Cardiac muscle cell (in vitro differentiated cells and primary cell): ENCODE measurements around the gene LTBP3. TPM values are rescaled to one million over a fixed set of nuclear protein-coding genes. Genes with fewer than 3 reads are reported as not detected.

Experiments used
- DNase-seq, 2 donors: peaks; one replicate each; pipeline versions ENCODE4 v3.0.0 to v3.0.0-alpha.2; 2010 to 2017; ENCODE audit warnings: low read depth in 1 of 2, low spot score in 1 of 2
- H3K27ac ChIP-seq: fragments of 200-600 bp; sonication (generic); 2 replicates; pipeline ENCODE4 v1.5.1; 2016
- H3K27me3 ChIP-seq: fragments of 200-600 bp; sonication (generic); 2 replicates; pipeline ENCODE4 v1.6.0; 2016; ENCODE audit warnings: control low read depth
- H3K36me3 ChIP-seq: fragments of 200-600 bp; sonication (generic); 2 replicates; pipeline ENCODE4 v1.5.1; 2016; ENCODE audit warnings: control low read depth
- H3K4me1 ChIP-seq: fragments of 200-600 bp; sonication (generic); 2 replicates; pipeline ENCODE4 v1.8.1; 2017; ENCODE audit warnings: low read depth, mild to moderate bottlenecking, mixed run types
- H3K4me3 ChIP-seq: fragments of 200-600 bp; sonication (generic); 2 replicates; pipeline ENCODE4 v1.5.1; 2016; ENCODE audit warnings: mild to moderate bottlenecking
- H3K9me3 ChIP-seq: fragments of 200-600 bp; sonication (generic); 2 replicates; pipeline ENCODE4 v1.5.1; 2017; ENCODE audit warnings: low read depth, mild to moderate bottlenecking, control low read depth
- polyA plus RNA-seq: library from polyadenylated mRNA; unstranded; fragments of >200 nt; fragmentation: Nextera tagmentation; extraction: Ambion mirVana; gene quantifications from 2 replicates; pipeline ENCODE4 v1.2.1, GENCODE V29; 2016
- total RNA-seq: library from RNA; depleted of rRNA; stranded (reverse); fragments of >200 nt; gene quantifications from 2 replicates; pipeline ENCODE4 v1.2.3, GENCODE V29; 2016
- TF ChIP-seq, protein P1 (sequence below): IDR thresholded peaks from 2 replicates; pipeline ENCODE4 v1.5.1; 2012; ENCODE audit warnings: low read depth, mild to moderate bottlenecking, low read length

LTBP3 gene
- total and polyA plus RNA-seq, 2 experiments from 2014 or later, result 60.9 to 98.3 TPM

DNA sequence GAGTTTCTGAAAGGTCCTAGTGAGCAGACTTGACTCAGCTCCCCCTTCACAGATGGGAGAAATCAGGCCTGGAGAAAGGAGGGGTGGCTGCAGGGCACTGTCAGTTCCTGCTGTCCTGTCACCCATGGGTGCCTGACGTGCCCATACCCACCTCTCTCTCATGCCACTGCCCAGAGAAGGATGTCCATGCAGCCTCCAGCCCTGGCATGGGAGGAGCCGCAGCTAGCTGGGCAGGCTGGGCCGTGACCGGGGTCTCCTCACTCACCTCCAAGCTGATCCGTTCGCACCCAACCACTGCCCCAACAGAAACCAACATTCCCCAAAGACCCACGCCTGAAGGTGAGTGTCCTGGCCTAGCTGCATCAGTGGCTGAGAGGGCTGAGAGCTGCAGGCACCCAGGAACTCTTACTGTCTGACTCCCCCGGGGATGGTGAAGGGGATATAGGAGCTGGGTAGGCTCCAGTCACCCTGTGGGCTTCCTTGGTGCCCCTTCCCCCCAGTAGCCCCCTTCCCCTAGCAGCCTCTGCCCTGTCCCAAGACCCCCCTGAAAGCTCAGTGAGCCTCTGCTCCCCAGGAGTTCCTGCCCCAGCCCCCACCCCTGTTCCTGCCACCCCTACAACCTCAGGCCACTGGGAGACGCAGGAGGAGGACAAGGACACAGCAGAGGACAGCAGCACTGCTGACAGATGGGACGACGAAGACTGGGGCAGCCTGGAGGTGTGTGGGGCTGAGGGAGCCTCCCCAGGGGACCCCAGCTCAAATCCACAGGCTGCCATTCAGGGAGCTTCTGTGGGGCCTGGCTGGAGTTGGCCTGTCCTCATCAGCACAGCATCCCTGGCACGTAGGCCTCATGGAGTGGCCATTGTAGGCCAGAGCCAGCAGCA is 21.5 kb downstream of the LTBP3 start:
- H3K36me3 ChIP-seq, result peaks cover 15% of the 10 kb centered on the region
- H3K9me3 ChIP-seq, result no peaks in the 10 kb centered on the region
- H3K4me3 ChIP-seq, result no peak overlapping the region
- TF ChIP-seq, protein P1, sequence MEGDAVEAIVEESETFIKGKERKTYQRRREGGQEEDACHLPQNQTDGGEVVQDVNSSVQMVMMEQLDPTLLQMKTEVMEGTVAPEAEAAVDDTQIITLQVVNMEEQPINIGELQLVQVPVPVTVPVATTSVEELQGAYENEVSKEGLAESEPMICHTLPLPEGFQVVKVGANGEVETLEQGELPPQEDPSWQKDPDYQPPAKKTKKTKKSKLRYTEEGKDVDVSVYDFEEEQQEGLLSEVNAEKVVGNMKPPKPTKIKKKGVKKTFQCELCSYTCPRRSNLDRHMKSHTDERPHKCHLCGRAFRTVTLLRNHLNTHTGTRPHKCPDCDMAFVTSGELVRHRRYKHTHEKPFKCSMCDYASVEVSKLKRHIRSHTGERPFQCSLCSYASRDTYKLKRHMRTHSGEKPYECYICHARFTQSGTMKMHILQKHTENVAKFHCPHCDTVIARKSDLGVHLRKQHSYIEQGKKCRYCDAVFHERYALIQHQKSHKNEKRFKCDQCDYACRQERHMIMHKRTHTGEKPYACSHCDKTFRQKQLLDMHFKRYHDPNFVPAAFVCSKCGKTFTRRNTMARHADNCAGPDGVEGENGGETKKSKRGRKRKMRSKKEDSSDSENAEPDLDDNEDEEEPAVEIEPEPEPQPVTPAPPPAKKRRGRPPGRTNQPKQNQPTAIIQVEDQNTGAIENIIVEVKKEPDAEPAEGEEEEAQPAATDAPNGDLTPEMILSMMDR, result no peak
- H3K27ac ChIP-seq, result no peak overlapping the region
- peaks cover 24% of the 10 kb centered on the region for H3K27me3 ChIP-seq
- H3K4me1 ChIP-seq, result no peaks in the 10 kb centered on the region
- DNase-seq, result no peak

DNA sequence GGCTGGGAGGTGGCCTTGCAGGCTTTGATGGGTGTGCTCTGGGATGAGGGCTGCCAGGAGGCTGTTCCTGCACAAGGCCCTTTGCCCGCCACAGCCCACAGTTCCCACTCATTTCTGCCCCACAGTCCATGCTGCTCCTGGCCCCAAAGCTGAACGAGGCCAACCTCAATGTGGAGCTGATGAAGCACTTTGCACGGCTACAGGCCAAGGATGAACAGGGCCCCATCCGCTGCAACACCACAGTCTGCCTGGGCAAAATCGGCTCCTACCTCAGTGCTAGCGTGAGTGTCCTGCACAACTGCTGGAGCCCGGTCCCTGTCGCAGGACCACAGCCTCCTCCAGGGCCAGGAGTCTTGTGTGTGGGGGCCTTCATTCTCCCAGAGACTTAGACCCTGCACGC is 23.1 kb downstream of the LTBP3 start:
- H3K27me3 ChIP-seq, result peaks cover 22% of the 10 kb centered on the region
- H3K4me3 ChIP-seq, result no peak overlapping the region
- peaks cover 30% of the 10 kb centered on the region for H3K36me3 ChIP-seq
- H3K4me1 ChIP-seq, result no peaks in the 10 kb centered on the region
- H3K27ac ChIP-seq, result no peak overlapping the region
- TF ChIP-seq, protein P1, result no peak
- H3K9me3 ChIP-seq, result no peaks in the 10 kb centered on the region
- DNase-seq, result no peak

DNA sequence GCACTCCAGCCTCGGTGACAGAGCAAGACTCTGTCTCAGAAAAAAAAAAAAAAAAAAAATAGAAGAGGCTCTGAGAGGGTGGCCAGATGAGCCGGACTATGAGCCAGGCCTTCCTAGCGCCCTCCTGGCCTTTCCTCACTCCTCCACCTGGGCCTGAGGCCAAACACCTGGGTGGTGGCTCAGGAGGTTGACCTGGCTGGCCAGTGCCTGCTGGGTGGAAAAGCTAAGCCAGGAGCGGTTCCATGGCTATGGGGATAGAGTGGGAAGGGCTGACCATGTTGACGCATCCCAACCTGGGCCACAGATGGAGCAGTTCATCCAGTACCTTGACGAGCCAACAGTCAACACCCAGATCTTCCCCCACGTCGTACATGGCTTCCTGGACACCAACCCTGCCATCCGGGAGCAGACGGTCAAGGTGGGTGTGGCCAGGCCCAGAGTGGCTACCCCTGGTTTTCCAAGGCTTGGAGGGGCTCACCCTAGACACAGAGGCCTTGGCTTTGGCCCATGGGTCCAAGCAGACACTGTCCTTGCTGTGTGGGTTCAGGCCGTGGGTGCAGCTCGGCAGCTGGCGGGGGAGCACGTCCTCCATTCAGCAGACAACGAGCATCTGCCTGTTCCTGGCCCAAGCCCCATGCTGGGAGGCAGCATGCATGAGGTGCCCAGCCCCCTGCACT is 25.6 kb downstream of the LTBP3 start:
- TF ChIP-seq, protein P1, result no peak
- Histone ChIP-seq H3K9me3 (no peaks in the 10 kb centered on the region), H3K36me3 (peaks cover 34% of the 10 kb centered on the region), H3K27ac (no peak overlapping the region), H3K4me1 (no peaks in the 10 kb centered on the region), H3K27me3 (no peaks in the 10 kb centered on the region), H3K4me3 (no peak overlapping the region)
- DNase-seq, result no peak

DNA sequence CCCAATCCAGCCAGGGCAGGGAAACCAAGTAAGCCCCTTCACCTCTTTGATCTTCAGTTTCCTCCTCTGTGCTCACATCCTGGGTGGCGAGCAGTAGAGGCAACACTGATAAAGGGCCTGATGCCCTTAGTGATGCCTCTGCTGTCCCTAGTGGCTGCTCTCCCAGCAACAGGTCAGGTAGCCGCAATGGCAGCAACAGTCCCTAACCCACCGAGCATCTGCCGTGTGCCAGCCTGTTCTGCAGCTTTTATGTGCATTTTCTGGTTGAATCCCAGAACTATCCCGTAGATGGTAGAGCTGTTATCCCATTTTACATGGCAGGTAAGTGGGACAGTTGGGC is 28.0 kb downstream of the LTBP3 start:
- no peaks in the 10 kb centered on the region for H3K9me3 ChIP-seq
- no peak overlapping the region for H3K4me3 ChIP-seq
- H3K27ac ChIP-seq, result no peak overlapping the region
- no peak for DNase-seq
- no peaks in the 10 kb centered on the region for H3K27me3 ChIP-seq
- H3K4me1 ChIP-seq, result no peaks in the 10 kb centered on the region
- TF ChIP-seq, protein P1, result peak; percentile 22
- H3K36me3 ChIP-seq, result peaks cover 35% of the 10 kb centered on the region

DNA sequence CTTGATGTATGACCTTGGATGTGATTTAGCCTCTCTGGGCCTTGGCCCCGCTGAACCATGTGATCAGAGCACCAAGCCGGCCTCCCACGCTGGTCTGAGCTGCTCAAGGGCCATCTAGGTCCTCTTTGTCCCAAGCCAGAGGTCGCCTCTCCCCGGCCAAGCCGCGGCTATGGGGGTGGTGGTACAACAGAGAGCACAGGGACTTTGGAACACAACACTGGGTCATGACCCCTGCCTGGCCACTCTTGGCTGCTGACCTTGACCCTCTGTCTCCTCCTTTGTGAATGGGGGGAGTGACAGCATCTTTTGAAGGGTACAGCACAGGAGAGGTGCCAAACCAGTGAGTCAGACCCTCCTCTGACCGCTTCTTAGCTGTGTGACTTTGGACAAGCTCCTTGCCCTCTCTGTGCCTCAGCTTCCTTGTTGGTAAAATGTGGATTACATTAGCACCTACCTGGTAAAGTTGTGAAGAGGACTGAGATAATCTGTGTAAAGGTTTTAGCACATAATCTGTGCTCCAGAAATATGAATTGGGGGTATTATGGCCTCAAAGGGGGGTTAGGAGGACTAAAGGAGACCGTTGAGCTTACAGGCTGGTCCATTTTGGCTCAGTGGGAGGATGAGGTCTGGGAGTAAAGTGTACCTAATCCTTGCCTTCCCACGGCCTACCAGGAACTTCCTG is 28.5 kb downstream of the LTBP3 start:
- H3K4me1 ChIP-seq, result peaks cover under 1% of the 10 kb centered on the region
- H3K27ac ChIP-seq, result no peak overlapping the region
- H3K27me3 ChIP-seq, result no peaks in the 10 kb centered on the region
- DNase-seq, result no peak
- peaks cover 35% of the 10 kb centered on the region for H3K36me3 ChIP-seq
- H3K4me3 ChIP-seq, result no peak overlapping the region
- no peaks in the 10 kb centered on the region for H3K9me3 ChIP-seq
- TF ChIP-seq, protein P1, result no peak
